GM12875 (cell line): Measurements from ENCODE around the gene FBXO3.

Experiments
- H3K4me3 ChIP-seq: one replicate; pipeline ENCODE4 v1.5.1; 2011; ENCODE audit warnings: low read depth, low read length, control low read depth
- CTCF ChIP-seq: IDR thresholded peaks from 2 replicates; pipeline ENCODE4 v1.5.1; 2011; ENCODE audit warnings: low read depth, mild to moderate bottlenecking, control low read depth, inconsistent platforms, low read length, moderate library complexity, borderline replicate concordance; ENCODE audit not compliant: insufficient read depth

FBXO3 gene

GRCh38 chr11:33696411-33696810, 77.9 kb downstream of the FBXO3 start:
- no peak overlapping the region for H3K4me3 ChIP-seq
- no peak for TF ChIP-seq CTCF

- TF ChIP-seq CTCF: no peak
- no peak overlapping the region for H3K4me3 ChIP-seq
These were observed 79.2 kb downstream of the FBXO3 start for GRCh38 chr11:33695051-33695566.

- TF ChIP-seq CTCF: no peak
- no peak overlapping the region for H3K4me3 ChIP-seq
These were observed 79.8 kb downstream of the FBXO3 start for GRCh38 chr11:33694346-33695050.

GRCh38 chr11:33692541-33692940, 81.8 kb downstream of the FBXO3 start:
- H3K4me3 ChIP-seq: no peak overlapping the region
- no peak for TF ChIP-seq CTCF

GRCh38 chr11:33692013-33692504, 82.3 kb downstream of the FBXO3 start:
- no peak overlapping the region for H3K4me3 ChIP-seq

GRCh38 chr11:33691066-33691864, 83.1 kb downstream of the FBXO3 start:
- no peak for TF ChIP-seq CTCF
- no peak overlapping the region for H3K4me3 ChIP-seq

More at GRCh38 chr11:33692013-33692504, 82.3 kb downstream of the FBXO3 start:
- no peak for TF ChIP-seq CTCF
